ENCODE data around the gene LMAN2. TPM values are rescaled to one million over a fixed set of nuclear protein-coding genes. Genes with fewer than 3 reads are reported as not detected.

LMAN2 gene
- total RNA-seq, 1 donor from 2014 or later = 90.9 TPM

DNA sequence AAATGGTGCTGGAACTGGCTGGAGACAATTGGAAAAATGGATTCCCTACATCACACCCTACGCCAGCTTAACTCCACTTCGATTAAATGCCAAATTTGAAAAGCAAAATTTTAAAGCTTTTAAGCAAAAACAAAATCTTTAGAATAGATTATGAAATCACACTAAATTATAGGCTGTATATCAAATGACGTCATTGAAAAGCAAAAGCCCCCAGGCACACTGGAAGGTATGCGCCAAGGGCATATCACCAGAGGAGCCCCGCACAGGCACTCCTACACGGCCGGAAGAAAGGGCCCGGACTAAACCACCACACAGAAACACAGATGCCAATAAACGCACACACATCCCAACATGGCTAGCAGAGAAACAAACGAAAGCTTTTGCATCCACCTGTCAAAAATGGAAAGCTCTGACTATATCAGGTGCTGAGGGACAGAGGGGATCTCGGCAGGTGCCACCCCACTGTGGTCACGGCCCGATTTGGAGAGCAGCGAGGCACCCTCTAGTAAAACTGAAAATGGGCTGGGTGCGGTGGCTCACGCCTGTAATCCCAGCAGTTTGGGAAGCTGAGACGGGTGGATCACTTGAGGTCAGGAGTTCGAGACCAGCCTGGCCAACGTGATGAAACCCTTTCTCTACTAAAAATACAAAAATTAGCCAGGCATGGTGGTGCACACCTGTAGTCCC, 22.8 kb downstream of the LMAN2 start:
- no peak for DNase-seq (ENCODE audit: low spot score)

- no peak for DNase-seq (ENCODE audit: low spot score)
Measured at GRCh38 chr5:177327539-177328522, 23.6 kb downstream of the LMAN2 start.

GRCh38 chr5:177325868-177326381, 25.5 kb downstream of the LMAN2 start:
- DNase-seq (ENCODE audit: low spot score) = no peak

- no peak for DNase-seq (ENCODE audit: low spot score)
Measured at GRCh38 chr5:177320879-177321278, 30.6 kb downstream of the LMAN2 start.

- no peak for DNase-seq (ENCODE audit: low spot score)
Measured at GRCh38 chr5:177319913-177320588, 31.4 kb downstream of the LMAN2 start.

DNA sequence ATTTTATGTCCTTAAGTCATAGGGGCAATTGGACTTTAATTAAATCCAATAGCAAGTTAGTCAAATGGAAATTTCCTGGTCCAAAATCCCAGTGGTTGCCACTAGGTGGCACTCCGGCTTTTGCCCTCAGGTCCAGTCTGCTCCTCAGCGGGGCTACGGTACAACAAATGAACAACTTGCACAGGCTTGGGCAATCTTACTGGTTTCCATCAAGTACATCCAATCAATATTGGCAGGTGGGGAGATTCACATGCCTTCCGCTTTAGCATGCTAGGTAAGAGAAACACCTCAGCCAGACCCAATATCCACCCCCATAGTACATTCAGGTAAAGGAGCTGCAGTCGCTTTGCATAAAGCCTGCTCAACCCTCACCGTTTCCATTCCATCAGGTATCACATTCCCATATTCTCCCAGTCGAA, 33.5 kb downstream of the LMAN2 start:
- DNase-seq (ENCODE audit: low spot score) = no peak

GRCh38 chr5:177316005-177316404, 35.5 kb downstream of the LMAN2 start:
- DNase-seq (ENCODE audit: low spot score) = no peak

DNA sequence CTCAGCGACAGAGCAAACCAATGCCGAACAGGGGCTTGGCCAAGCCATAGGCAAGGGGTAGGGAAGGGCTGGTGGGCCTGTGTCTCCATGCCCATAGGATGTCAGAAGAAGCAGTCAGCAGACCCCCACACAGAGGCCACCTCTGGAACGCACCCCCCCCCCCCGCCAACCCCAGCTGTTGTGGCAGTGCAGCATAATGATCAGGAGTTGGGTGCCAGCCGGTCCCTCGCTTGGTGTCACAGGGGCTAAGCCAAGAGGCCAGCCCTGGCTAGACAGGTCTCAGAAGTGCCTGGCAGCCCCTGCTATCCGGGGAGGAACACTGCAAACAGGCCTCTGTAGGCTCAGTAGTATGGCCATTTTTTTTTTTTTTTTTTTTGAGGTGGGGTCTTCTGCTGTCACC, 36.1 kb downstream of the LMAN2 start:
- DNase-seq (ENCODE audit: low spot score) = no peak

- DNase-seq (ENCODE audit: low spot score) = no peak
Measured at GRCh38 chr5:177314376-177315342, 36.8 kb downstream of the LMAN2 start.

DNA sequence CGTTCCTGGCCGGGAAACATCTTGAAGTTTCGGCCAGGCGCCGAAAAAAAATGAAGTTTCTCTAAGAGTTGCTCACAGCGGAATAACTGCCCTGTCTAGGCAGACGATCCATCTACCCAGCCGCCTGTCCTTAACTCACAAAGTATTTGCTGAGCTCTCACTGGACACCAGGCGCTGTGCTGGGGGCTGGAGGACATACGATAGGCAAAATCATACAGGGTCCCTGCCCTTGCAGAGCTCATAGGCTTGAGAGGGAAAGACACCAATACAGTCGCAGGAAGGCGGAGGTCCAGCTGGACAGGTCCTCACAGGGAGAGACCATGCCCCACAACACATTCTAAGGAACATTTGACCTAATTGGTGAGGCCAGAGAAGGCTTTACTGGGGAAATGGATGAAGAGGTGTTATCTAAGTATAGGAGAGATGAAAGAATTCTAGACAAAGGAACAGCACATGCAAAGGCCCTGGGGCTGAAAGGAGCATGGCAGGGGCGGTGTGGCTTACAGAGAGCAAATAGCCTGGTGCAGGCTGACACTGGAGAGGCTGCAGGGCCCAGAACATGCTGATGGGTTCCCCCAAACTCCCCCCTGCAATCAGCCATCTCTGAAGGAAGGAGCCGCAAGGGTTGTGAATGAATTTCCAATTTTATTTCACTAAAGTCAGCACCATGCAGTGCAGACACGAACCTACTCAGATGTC, 37.8 kb downstream of the LMAN2 start:
- no peak for DNase-seq (ENCODE audit: low spot score)

DNA sequence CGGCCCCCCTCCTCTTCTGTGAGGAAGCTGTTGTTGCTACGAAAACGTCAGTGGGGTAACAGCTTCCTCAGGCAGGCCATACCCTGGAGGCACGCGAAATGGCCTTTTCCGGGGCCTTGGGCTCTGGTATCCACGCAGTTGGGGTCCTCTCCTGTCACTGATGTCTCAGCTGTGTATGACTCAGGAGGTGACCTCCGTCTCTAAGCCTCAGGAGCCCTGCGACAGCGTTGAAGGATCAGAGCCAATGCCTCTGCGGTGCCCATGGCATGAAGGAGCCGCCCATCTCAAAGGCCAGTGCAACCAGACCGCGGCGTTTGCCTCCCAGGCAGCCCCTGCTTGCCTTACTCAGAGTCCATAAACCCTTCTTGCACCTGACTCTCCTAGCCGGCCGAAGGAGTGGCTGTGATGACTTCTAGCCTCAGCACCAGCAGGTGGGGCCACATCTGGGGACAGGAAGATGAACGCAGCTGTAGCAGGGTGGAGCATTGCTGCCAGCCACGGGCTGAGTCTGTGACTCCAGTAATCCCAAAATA, 38.8 kb downstream of the LMAN2 start:
- no peak for DNase-seq (ENCODE audit: low spot score)

- DNase-seq (ENCODE audit: low spot score) = peak; percentile 96
Measured at GRCh38 chr5:177311723-177312648, 39.5 kb downstream of the LMAN2 start, which contains the start of gene MXD3. MXD3 (minus strand) TSS chr5:177311898; CDS start chr5:177311830, 68 bp downstream.

GRCh38 chr5:177311392-177311722, 40.1 kb downstream of the LMAN2 start:
- no peak for DNase-seq (ENCODE audit: low spot score)

GRCh38 chr5:177310757-177311391, 40.6 kb downstream of the LMAN2 start:
- DNase-seq (ENCODE audit: low spot score) = no peak

DNA sequence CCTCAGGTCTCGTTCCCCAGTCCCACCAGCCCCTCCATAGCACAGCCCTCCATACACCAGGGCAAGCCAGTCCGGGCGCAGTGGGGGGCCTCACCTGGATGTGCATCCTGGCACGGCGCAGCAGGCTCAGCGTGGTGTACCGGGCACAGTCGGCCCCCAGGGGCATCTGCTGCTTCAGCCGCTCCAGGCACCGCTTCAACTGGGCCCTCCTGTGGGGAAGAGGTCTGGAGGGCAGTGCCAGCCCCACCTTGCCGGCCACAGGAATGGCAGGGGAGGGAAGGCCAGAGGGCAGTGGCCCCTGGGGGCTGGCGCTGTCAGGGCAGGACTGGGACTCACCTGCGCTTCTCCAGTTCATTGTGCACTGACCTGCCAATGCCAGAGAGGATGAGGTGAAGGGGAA, 41.1 kb downstream of the LMAN2 start:
- DNase-seq (ENCODE audit: low spot score) = no peak

- DNase-seq (ENCODE audit: low spot score) = no peak
Measured at GRCh38 chr5:177309351-177310191, 41.9 kb downstream of the LMAN2 start.

DNA sequence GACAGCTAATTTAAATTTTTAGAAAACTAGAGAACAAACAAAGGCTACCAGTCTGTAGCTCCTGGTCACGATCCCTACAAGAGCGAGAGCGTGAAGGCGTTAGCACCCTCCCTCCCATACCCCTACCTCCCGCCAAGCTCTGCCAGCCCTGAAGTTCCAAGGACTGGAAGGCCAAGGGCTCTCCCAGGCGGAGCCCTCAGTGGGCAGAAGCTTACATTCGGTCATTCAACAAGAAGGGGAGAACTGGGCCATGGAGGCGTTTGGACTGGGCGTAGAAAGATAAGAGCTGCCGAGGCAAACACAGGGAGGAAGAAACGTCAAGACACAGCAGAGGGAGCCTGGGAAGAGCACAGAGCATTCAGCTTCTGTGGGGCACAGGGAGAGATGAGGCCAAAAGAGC, 42.7 kb downstream of the LMAN2 start:
- no peak for DNase-seq (ENCODE audit: low spot score)
